ENCODE measurements around the gene EXOSC6.
"Not testable (repeated sequence)": the region's sequence is repeated elsewhere in the genome, so short reads cannot be mapped to it uniquely, and the experiment has no call there.

EXOSC6 gene

DNA sequence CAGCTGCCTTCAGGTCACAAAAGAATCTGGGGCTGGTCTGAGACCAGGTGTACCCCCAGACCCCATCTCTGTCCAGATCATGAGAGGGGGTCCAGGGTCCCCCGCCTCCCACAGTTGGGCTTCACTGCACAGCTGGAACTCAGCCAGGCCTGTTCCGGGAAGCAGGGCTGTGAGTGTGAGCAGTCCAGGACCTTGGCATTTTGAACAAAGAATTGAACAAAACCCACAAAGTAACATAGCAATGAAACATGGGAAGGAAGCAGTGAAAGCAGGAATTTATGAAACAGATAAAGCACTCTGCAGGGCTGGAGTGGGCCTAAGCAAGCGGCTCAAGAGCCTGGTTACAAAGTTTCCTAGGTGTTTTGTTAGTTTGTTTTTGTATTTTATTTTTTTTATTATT is 53.1 kb downstream of the EXOSC6 start:
- not testable (repeated sequence) for DNase-seq (ENCODE audit: extremely low read depth, low read depth)

DNA sequence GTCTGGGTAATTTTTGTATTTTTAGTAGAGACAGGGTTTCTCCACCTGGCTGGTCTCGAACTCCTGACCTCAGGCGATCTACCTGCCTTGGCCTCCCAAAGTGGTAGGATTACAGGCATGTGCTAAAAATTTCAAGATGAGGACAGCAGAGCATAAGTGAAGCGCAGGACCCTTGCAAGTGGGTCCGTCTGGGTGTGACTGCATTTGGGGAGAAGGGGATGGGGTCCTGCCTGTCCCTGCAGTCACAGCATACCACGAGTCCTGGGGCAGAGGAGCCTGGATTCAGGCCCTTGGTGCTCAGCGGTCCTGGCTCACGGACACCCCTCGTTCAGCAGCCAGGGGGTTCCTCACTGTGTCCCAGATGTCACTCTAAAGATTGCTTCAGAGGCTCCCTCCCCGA is 53.5 kb downstream of the EXOSC6 start:
- not testable (repeated sequence) for DNase-seq (ENCODE audit: extremely low read depth, low read depth)

DNA sequence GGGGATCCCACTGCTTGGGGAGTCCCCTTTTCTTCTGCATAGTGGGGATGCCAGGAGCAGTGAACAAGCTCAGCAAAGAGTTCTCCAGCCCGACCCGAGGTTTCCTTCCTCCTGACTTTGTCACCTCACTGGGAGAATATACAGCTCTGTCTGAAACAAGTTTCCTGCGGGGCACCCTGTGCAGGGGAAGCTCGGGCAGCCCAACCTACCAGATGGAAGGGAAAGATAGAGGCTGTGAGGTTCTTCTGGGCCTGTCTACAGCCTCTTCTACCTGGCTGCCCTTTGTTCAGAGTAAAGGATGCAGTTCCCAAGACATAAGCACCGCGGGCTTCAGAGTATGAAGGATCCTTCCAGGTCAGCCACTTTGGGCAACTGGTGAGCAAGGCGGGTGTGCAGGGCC is 54.1 kb downstream of the EXOSC6 start:
- DNase-seq (ENCODE audit: extremely low read depth, low read depth), result not testable (repeated sequence)
